ENCODE results near the gene KYAT1.

DNA sequence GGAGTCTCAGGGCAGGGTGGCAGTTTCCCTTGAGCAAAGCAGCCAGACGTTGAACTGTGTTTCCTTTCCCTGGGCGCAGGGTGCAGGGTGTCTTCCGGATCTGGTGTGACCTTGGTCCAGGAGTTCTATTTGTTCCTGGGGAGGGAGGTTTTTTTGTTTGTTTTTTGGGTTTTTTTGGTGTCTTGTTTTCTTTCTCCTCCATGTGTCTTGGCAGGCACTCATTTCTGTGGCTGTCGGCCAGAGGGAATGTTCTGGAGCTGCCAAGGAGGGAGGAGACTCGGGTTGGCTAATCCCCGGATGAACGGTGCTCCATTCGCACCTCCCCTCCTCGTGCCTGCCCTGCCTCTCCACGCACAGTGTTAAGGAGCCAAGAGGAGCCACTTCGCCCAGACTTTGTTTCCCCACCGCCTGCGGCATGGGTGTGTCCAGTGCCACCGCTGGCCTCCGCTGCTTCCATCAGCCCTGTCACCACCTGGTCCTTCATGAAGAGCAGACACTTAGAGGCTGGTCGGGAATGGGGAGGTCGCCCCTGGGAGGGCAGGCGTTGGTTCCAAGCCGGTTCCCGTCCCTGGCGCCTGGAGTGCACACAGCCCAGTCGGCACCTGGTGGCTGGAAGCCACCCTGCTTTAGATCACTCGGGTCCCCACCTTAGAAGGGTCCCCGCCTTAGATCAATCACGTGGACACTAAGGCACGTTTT, 35.5 kb upstream of the KYAT1 start:
- TF ChIP-seq EP300 (IDR thresholded peaks at IDR 0.05) (no peak), PHF8 (IDR thresholded peaks at IDR 0.05; ENCODE audit: borderline replicate concordance, low read depth) (no peak), RCOR1 (IDR thresholded peaks at IDR 0.05; ENCODE audit: low read depth, low read length) (no peak), REST (IDR thresholded peaks at IDR 0.05) (no peak), POLR2AphosphoS2 (conservative IDR thresholded peaks at IDR 0.05; ENCODE audit: low read length) (no peak), FOSL2 (IDR thresholded peaks at IDR 0.05) (no peak), FOSL2 (CRISPR knock-in tag; IDR thresholded peaks at IDR 0.05) (no peak)
- TF ChIP-seq, protein P1, sequence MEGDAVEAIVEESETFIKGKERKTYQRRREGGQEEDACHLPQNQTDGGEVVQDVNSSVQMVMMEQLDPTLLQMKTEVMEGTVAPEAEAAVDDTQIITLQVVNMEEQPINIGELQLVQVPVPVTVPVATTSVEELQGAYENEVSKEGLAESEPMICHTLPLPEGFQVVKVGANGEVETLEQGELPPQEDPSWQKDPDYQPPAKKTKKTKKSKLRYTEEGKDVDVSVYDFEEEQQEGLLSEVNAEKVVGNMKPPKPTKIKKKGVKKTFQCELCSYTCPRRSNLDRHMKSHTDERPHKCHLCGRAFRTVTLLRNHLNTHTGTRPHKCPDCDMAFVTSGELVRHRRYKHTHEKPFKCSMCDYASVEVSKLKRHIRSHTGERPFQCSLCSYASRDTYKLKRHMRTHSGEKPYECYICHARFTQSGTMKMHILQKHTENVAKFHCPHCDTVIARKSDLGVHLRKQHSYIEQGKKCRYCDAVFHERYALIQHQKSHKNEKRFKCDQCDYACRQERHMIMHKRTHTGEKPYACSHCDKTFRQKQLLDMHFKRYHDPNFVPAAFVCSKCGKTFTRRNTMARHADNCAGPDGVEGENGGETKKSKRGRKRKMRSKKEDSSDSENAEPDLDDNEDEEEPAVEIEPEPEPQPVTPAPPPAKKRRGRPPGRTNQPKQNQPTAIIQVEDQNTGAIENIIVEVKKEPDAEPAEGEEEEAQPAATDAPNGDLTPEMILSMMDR (IDR thresholded peaks at IDR 0.05) = no peak
- TF ChIP-seq, protein P2, sequence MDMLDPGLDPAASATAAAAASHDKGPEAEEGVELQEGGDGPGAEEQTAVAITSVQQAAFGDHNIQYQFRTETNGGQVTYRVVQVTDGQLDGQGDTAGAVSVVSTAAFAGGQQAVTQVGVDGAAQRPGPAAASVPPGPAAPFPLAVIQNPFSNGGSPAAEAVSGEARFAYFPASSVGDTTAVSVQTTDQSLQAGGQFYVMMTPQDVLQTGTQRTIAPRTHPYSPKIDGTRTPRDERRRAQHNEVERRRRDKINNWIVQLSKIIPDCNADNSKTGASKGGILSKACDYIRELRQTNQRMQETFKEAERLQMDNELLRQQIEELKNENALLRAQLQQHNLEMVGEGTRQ (IDR thresholded peaks at IDR 0.05) = no peak
